A204.1 (cell line): ENCODE data around the gene AARS1.
"Not testable (repeated sequence)": the region's sequence is repeated elsewhere in the genome, so short reads cannot be mapped to it uniquely, and the experiment has no call there.

Experiments used
- FAIRE-seq: peaks from 2 replicates; lab custom pipeline; 2012; peaks lifted over from hg19 to GRCh38; lab: Jason Lieb, UNC

The AARS1 gene

DNA sequence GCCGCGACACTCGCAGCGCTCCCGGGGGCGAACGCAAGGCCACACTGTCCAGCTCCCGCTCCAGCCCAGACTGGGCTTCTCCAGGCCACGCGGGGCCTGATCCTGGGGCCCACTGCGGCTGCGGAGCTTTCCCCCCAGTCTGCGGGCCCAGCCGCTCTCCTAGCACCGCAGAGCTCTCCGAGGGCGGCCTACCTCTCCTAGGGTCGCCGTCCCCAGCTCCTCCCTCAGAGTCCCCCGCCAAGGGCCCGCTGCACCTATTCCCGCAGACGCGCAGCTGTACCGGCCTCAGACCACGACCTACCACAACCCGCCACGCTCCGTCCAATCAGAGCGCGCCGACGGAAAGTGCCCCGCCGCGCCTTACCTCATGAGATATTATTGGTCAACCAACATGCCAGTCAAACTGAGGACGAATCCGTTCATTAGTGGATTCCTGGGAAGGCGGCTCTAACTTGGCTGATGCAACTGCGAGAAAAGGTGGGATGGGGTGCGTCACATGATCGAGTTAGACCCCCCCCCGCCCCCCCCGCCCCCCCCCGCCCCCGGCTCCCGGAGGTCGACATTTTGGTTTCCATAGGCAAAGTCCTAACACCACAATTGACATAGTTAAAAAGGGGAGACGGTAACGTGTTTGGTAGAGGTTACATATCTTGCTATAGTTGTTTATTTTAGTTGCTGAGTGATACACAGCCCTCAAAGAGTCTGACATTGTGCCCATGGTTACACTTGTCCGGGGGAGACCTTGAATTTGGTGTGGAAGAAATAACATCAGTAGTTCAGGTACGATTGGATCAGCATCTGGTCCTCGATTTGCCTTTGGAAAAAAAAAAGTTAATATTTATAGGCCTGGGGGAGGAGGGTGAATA lies at the start of gene AARS1:
TSS of gene AARS1 (minus strand) at position 278 of the 866 bp plus-strand sequence. CDS start 6,743 bp downstream, outside the sequence.
- peak; percentile 53 for FAIRE-seq

DNA sequence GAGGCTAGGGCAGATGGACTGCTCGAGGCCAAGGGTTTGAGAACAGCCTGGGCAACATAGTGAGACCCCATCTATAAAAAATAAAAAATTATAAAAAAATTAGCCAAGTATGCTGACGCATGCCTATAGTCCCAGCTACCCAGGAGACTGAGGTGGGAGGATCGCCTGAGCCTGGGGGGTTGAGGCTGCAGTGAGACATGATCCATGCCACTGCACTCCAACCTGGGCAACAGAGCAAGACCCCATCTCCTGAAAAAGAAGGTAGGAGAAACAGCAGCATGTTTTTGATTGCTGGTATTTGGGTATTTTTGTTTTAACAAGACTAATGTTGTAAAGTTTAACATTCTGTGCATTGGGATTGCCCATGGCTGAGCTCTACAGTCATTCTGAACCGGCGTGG lies 48.5 kb upstream of the AARS1 start:
- no peak for FAIRE-seq

DNA sequence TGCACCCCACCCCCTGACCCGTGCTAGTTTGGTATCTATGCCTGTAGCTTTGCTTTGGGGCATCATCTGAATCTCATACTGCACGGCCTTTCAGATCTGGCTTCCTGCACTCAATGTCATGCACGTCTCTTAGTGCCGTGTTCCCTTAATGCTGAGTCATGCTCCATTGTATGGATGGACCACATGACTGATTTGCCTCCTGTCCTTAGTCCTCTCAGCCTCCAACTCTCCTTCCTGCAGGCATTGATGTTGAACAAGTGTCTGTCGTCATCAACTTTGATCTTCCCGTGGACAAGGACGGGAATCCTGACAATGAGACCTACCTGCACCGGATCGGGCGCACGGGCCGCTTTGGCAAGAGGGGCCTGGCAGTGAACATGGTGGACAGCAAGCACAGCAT lies 43.4 kb upstream of the AARS1 start:
- not testable (repeated sequence) for FAIRE-seq

DNA sequence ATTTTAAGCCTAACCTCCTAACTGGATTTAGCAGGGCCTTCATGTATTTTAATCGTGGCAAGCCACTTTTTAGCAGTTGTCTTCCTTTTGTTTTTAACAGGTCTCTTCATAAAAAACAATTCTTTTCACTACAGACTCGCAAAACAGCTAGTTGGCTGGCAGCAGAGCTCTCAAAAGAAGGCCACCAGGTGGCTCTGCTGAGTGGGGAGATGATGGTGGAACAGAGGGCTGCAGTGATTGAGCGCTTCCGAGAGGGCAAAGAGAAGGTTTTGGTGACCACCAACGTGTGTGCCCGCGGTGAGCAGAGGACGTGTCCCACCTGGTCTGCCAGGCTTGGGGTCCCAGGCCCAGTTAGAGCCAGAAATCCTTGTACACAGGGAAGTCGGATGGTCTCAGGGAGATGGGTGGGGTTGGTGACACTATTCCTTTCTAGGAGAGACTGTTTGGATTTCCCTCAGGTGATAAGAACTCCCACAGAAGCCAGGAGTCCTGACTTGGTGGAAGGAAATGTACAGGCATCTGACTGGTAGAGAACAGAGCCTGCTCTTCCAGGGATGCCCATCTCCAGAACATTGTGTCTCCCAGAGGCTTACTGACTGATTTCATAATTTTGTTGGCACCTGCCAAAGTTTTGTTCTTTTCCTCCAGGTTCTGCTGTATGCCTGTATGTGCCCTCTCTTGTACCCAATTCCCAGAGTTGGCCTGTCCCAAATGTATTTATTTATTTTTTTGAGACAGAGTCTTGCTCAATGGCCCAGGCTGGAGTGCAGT lies 42.5 kb upstream of the AARS1 start:
- FAIRE-seq = no peak

DNA sequence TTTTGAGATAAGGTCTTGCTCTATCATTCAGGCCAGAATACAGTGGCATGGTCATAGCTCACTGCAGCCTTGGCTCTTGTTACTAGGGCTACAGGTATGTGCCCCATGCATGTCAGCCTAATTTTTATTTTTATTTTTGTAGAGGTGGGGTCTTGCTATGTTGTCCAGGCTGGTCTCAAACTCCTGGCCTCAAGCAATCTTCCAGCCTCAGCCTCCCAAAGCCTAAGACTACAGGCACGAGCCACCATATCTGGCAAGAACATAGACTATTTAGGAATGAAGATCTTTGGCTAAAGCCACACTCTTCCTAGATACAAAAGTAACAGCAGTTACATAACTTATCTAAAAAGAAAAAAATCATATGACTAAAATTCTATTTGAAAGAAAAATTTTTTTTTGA lies 41.8 kb upstream of the AARS1 start:
- FAIRE-seq = no peak

DNA sequence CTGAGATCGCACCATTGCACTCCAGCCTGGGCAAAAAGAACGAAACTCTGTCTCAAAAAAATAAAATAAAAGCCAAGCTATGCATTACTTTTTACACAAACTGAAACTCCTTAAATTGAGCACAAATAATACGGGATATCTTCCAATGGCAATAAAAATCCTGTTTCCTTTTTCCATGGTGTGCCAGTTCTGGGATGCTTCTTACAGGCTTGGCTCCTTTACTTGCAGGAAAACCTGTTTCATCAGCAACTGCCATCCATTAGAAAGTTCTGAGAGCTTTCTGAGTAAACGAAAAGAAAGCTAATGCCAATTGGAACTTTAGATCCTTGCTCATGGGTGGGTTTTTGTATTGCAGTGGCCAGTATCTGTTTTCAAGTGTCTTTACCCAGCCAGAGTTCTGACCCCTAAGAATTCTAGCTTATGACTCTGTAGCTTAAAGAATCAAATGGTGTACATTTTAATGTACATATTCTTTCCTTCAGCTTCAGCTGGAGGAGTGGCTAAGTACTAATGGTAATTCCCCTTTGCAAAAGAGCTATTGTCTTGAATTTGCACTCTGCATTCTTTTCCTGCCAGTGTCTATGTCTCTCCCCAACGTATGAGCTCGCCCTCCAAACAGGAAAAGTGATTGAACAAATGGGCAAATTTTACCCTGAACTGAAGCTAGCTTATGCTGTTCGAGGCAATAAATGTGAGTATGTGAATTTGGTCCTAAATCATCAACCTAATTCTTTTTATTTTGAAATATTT lies 35.9 kb upstream of the AARS1 start:
- no peak for FAIRE-seq

DNA sequence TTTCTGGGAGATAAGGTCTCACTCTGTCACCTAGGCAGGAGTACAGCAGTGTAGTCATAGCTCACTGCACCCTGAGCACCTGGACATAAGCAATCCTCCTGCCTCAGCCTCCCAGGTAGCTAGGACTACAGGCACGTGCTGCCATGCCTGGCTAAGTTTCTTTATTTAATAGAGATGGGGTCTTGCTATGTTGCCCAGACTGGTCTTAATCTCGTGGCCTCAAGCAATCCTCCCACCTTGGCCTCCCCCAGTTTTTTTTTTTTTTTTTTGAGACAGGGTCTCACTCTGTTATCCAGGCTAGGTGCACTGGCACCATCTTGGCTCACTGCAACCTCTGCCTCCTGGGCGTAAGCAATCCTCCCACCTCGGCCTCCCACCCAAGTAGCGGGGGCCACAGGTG lies 30.8 kb upstream of the AARS1 start:
- no peak for FAIRE-seq

DNA sequence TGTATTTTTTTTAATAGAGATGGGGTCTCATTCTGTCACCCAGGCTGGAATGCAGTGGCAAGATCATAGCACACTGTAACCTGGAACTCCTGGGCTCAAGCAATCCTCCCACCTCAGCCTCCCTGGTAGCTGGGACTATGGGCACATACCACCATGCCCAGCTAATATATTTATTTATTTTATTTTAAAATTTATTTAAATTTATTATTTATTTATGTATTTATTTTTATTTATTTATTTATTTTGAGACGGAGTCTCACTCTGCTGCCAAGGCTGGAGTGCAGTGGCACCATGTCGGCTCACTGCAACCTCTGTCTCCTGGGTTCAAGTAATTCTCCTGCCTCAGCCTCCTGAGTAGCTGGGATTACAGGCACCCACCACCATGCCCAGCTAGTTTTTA lies 18.4 kb upstream of the AARS1 start:
- FAIRE-seq = not testable (repeated sequence)

DNA sequence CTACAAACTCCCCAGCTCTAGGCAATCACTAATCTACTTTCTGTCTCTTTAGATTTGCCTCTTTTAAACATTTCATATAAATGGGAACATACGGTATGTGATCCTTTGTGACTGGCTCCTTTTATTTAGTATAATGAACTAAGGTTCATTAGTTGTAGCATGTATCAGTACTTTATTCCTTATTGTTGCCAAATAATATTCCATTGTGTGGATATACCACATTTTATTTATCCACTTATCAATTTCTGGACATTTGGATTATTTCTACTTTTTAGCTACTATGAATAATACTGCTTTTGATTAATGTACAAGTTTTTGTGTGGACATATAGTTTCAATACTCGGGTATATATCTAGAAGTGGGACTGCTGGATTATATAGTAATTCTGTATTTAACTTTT lies 17.6 kb upstream of the AARS1 start:
- no peak for FAIRE-seq

DNA sequence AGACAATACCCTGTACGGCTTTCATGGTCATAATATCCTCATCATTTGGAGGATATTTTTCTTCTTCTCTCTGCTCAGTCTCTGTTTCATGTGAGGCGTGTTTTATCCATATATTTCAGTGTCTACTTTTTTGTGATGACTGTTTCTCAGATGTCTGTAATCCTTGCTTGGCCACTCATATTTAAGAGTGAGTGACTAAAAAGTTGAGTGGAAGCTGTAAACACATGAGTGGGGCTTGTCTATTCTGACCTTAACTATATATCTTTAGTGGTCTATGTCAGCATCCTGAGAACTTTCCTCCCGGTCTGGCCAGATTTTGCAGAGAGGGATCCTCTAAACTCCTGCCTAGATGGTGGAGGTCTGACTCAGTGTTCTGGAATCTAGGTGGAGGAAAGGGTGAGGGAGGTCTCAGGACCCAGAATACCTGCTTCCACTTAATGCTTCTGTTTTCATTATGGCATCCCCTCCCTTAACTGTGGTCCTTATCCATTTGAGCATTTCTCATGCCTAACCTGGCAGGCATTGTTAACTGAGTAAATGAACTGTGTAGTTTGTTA lies 15.7 kb upstream of the AARS1 start:
- no peak for FAIRE-seq

DNA sequence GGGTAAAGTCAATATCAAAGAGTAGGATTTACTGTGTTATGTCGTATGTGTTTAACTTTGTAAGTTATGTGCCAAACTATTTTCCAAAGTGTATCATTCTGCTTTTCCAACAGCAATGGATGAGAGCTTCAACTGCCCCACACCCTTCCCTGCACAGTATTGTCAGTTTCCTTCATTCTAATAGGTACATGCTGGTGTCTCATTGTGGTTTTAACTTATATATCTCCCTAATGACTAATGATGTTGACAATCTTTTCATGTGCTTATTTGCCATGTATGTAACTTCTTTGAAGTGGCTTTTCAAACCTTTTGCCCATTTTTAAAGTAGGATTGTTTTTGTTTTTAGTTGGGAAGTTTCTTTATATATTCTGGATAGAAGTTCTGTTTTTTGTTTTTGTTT lies 13.4 kb upstream of the AARS1 start:
- no peak for FAIRE-seq

DNA sequence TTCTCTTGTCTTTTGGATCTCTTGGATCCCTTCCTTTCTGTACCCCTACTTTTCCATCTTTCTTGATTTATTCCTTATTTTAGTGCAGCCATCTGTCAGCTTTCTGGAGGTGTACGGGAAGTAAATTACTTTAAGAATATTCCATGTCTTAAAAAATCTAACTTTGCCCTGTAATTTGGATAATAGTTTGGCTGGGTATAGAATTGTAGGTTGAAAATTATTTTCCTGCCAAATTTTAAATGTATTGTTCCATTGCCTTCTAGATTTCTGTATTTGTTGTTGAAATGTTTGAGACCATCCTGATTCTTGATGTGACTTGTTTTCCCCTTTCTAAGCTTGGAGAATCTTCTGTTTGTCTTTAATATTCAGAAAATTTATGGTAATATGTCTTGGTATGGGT lies 11.8 kb upstream of the AARS1 start:
- FAIRE-seq = no peak

DNA sequence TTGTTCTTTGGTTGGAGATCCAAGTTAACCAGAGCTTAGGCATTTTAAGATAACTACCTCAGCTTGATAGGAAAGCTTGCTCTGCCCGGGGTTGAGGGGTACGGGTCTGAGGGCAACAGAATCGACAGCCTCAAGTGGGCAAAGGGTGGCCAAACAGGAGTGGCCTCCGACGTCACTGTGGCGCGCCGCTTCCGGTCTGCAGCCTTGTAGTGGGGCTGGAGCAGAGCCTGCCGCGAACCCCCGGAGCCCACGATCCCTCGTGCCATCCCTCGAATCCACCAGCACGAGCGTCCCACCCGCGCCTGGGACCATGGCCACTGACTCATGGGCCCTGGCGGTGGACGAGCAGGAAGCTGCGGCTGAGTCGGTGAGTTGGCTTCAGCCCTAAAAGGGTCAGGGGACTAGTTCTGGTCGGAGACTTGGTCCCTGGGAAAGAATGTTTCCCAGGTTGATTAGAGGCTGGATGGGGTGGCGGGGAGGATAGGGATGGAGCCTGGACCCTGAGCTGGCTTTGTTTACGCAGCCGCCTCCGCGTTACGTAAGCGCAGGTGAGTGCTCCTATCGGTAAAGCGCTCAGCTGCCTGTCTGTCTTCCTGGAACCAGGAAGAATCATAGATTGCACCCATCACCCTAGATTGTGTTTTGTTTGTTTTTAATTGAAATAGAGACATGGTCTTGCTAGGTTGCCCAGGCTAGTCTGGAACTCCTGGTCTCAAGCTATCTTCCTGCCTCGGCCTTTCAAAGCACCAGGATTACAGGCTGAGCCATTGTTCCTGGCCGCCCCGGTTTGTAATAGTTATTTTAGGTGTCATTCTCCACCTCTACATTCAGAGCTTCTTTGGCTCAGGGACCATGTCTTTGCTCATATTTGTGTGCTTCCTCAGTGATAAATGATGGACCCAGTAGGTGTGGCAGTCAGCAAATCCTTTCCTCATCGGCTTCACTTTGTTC lies 10.0 kb upstream of the AARS1 start, which contains the start of gene DDX19B:
TSS of gene DDX19B (plus strand) at position 199 of the 951 bp plus-strand sequence. CDS start at position 311, 112 bp downstream.
- FAIRE-seq = no peak

DNA sequence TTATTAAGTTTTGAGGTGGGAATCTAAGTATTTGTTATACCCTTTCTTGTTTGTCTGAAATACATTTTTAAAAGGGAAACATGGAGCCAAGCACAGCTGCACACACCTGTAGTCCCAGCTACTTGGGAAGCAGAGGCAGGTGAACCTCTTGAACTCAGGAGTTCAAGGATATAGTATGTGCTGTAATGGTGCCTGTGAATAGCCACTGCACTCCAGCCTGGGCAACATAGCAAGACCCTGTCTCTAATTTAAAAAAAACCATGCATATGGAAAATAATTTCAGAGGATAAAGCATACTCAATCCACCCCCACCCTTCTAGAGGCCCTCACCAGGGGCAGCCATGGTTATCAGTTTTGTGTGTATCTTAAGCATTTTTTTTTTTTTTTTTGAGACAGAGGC lies 6.3 kb upstream of the AARS1 start:
- FAIRE-seq = no peak

DNA sequence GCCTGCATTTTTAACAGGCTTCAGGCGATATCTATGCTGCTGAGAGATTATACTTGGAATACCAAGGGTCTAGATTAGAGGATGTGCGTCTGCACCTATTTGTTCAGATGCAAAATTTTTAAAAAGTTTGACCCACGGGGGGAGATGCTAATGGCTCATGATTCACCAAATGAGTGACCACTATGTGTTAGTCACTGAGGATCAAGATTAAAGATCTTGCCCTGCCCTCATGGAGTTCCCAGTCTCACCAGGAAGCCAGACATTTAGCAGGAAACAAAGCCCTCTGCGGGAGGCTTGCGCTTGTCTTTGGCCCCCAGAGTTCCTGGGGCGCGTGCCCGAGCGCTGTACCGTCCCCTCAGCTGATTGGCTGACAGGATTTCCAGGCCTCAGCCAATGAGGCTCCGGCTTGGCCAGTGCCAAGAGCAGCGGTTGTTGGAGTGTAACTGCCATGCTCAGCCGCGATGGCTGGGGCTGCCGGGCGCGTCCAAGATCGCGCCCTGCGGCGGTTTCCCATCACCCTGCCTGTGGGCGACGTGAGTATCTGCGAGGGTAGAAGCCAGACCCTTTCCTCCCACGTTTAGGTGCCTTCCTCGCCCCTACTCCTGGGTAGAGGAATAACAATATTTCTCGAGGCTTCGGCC lies 5.2 kb upstream of the AARS1 start:
- FAIRE-seq = no peak

DNA sequence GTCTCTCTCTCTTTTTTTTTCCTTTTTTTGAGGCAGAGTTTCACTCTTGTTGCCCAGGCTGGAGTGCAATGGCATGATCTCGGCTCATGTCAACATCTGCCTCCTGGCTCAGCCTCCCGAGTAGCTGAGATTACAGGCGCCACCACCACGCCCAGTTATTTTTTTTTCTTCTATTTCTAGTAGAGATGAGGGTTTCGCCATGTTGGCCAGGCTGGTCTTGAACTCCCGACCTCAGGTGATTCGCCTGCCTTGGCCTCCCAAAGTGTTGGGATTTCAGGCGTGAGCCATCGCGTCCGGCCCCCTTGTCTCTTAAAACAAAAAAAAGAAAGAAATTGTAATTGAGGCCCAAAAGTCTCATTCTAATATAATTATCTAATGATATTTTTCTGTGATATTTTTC lies 2.8 kb upstream of the AARS1 start:
- FAIRE-seq = not testable (repeated sequence)

DNA sequence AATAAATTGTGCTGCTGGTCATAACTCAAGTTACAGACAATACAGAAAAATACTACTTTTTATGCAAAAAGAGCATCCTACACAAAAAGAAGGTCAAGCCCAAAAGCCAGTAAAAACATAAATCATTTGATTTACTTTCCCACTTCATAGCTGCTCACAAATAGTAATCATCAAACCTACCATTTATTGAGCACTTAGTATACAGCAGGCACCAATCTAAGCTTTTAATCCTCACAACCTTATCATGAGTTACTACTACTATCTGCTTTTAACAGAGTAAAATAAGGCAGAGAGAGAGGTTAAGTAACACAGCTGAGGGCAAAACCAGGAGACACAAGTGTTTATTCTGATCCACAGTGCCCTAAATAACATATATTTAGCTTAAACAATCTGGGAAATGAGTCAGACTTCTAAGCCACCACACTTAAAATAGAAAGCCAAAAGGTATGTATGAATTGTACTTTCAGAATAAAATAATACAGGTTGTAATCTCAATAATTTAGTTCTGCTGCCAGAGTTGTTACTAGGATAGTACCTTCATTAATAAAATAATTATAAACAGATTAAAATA lies 1.7 kb upstream of the AARS1 start:
- no peak for FAIRE-seq

DNA sequence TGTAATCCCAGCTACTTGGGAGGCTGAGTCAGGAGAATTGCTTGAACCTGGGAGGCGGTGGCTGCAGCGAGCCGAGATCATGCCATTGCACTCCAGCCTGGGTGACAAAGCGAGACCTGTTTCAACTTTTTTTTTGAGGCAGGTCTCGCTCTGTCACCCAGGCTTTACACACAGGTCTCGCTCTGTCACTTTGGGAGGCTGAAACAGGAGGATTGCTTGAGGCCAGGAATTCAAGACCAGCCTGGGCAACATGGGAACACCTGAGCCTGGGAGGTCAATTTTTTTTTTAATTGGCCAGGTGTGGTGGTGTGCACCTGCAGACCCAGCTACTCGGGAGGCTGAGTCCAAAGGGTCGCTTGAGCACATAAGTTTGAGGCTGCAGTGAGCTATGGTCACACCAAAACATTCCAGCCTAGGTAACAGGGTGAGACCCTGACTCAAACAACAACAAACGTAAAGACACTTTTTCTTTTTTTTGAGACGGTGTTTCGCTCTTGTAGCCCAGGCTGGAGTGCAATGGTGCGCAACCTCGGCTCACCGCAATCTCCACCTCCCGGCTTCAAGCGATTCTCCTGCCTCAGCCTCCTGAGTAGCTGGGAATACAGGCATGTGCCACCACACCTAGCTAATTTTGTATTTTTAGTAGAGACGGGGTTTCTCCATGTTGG lies 1.9 kb downstream of the AARS1 start:
- FAIRE-seq = not testable (repeated sequence)

DNA sequence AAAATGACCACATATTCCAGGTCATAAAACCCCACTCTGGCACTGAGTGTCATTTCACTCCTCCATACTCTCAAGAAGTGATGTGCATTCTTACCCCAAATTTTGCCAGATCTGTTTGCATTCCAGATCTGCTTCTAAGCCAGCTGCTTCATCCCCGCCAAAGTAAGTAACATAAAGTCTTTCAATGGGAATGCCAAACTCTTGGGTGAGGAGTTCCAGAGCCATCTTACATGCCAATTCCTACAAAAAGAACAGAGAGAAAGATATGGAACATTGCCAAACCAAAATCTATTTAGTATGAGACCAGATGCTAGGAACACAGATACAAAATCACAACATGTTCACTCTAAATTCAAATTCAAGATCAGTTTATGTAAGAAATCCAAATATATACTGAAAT lies 12.9 kb downstream of the AARS1 start:
- FAIRE-seq = no peak

DNA sequence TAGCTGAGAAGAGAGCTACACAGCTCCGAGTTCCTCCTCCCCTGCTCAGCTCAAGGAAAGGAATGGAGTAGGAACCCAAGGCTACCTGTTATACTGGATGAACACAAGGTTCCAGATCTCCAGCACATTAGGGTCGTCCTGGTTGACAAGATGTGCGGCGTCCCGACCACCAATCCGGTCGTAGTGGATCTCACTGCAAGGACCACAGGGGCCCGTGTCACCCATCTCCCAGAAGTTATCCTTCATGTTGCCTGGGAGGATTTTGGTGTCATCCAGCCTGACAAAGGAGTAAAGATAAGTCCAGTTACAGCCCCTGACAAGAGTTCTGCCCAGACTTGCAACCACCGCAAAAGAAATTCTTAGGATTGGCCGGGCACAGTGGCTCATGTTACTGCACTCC lies 17.6 kb downstream of the AARS1 start:
- no peak for FAIRE-seq
